PC-9 (cell line): ENCODE results near the gene GABRG3.

Experiments used
- EZH2 ChIP-seq: fragments of 200-600 bp; sonication (generic); IDR thresholded peaks from 2 replicates; pipeline ENCODE4 v1.8.0; 2017; ENCODE audit warnings: antibody characterized with exemption, low read depth
- TF ChIP-seq, protein P1 (sequence below): fragments of 200-600 bp; sonication (generic); conservative IDR thresholded peaks from 2 replicates; pipeline ENCODE4 v1.6.1; 2017; ENCODE audit warnings: mixed run types, antibody characterized with exemption, mild to moderate bottlenecking, moderate library complexity

- TF ChIP-seq, protein P1, sequence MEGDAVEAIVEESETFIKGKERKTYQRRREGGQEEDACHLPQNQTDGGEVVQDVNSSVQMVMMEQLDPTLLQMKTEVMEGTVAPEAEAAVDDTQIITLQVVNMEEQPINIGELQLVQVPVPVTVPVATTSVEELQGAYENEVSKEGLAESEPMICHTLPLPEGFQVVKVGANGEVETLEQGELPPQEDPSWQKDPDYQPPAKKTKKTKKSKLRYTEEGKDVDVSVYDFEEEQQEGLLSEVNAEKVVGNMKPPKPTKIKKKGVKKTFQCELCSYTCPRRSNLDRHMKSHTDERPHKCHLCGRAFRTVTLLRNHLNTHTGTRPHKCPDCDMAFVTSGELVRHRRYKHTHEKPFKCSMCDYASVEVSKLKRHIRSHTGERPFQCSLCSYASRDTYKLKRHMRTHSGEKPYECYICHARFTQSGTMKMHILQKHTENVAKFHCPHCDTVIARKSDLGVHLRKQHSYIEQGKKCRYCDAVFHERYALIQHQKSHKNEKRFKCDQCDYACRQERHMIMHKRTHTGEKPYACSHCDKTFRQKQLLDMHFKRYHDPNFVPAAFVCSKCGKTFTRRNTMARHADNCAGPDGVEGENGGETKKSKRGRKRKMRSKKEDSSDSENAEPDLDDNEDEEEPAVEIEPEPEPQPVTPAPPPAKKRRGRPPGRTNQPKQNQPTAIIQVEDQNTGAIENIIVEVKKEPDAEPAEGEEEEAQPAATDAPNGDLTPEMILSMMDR: no peak
- TF ChIP-seq EZH2: no peak
These were observed 479.0 kb downstream of the GABRG3 start for GRCh38 chr15:27449941-27450340.
